Measurements from ENCODE around the gene GH2.
"Not testable (repeated sequence)": the region's sequence is repeated elsewhere in the genome, so short reads cannot be mapped to it uniquely, and the experiment has no call there.

DNA sequence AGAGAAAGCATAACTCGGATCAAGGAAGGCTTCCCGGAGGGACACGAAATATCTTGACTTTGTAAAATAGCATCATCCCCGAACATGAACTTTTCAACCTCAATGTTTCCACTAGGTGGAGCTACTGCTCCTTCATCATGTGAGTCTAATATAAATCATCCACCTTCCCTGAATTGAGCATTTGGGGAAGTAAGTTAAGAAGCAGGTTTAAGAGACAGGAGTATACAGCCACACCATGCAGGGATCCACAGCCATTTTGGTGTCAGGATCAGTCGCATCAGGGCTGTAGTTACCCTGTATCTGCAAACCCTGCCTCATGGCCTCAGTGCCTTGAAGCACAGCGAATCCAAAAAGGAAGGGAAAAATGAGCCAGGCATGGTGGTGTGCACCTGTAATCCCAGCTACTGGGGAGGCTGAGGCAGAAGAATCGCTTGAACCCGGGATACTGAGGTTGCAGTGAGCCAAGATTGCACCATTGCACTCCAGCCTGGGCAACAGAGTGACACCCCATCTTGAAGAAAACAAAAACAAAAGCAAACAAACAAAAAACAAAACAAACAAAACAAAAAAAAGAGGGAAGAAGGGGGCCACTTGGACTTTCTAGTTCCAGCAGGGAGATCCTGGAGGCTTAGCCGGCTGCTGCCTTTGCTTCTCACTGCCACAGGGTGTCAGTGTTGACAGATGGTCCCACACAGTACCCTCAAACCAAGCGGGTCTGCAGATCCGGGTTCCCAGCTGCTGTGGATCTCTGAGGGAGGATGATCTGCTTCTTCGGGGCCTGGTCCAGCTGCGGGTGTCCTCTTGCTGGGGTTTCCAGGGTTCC is 7.5 kb upstream of the GH2 start:
- TF ChIP-seq, protein P1, sequence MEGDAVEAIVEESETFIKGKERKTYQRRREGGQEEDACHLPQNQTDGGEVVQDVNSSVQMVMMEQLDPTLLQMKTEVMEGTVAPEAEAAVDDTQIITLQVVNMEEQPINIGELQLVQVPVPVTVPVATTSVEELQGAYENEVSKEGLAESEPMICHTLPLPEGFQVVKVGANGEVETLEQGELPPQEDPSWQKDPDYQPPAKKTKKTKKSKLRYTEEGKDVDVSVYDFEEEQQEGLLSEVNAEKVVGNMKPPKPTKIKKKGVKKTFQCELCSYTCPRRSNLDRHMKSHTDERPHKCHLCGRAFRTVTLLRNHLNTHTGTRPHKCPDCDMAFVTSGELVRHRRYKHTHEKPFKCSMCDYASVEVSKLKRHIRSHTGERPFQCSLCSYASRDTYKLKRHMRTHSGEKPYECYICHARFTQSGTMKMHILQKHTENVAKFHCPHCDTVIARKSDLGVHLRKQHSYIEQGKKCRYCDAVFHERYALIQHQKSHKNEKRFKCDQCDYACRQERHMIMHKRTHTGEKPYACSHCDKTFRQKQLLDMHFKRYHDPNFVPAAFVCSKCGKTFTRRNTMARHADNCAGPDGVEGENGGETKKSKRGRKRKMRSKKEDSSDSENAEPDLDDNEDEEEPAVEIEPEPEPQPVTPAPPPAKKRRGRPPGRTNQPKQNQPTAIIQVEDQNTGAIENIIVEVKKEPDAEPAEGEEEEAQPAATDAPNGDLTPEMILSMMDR (conservative IDR thresholded peaks at IDR 0.05; ENCODE audit: low read length) = peak; percentile 45
- not testable (repeated sequence) for TF ChIP-seq EZH2phosphoT487 (IDR thresholded peaks at IDR 0.05; ENCODE audit: borderline replicate concordance)
